Esophagus muscularis mucosa (tissue), 2 donors: Measurements from ENCODE around the gene ALG14.

Source experiments
- POLR2A ChIP-seq: fragments of 450-650 bp; IDR thresholded peaks from one replicate; pipeline ENCODE4 v1.6.1; 2017; ENCODE audit warnings: antibody characterized with exemption, moderate library complexity, mild to moderate bottlenecking, low read depth
- POLR2AphosphoS5 ChIP-seq, 2 donors: sonication (generic); formaldehyde crosslinking; IDR thresholded peaks; one replicate each; pipeline ENCODE4 v1.6.1; 2017; ENCODE audit warnings: antibody characterized with exemption in 2 of 2

GRCh38 chr1:94942171-94943128, 130.3 kb downstream of the ALG14 start:
- TF ChIP-seq POLR2A (no peak), POLR2AphosphoS5 (IDR thresholded peaks at IDR 0.05) (no peak)
